Measurements from ENCODE around the gene TYK2.

Gene TYK2

GRCh38 chr19:10343495-10343894, 36.9 kb downstream of the TYK2 start:
- CTCF ChIA-PET: interaction anchor here (0.6 to 1.2 kb wide), 4 partner anchors 26 to 521 kb away, joined by 3 to 6 read pairs (median 4); no protein-coding TSS in a partner anchor
- no peak for TF ChIP-seq ELK4 (IDR thresholded peaks at IDR 0.05; ENCODE audit: borderline replicate concordance, low read depth, low read length)
- TF ChIP-seq ZNF596 (tag by site-specific recombination; IDR thresholded peaks at IDR 0.05): no peak
- TF ChIP-seq WT1 (tag by site-specific recombination; IDR thresholded peaks at IDR 0.05): no peak
- TF ChIP-seq ZSCAN23 (tag by site-specific recombination; IDR thresholded peaks at IDR 0.05): no peak
- TF ChIP-seq ZNF169 (tag by site-specific recombination; IDR thresholded peaks at IDR 0.05): no peak
- TF ChIP-seq ZNF132 (tag by site-specific recombination; IDR thresholded peaks at IDR 0.05; ENCODE audit: borderline replicate concordance): no peak
- TF ChIP-seq MEIS1 (CRISPR knock-in tag; IDR thresholded peaks at IDR 0.05; ENCODE audit: borderline replicate concordance): no peak
- TF ChIP-seq ZNF48 (tag by site-specific recombination; IDR thresholded peaks at IDR 0.05): no peak
- TF ChIP-seq ZFHX2 (tag by site-specific recombination; conservative IDR thresholded peaks at IDR 0.05): no peak
- no peak for TF ChIP-seq ZNF704 (tag by site-specific recombination; IDR thresholded peaks at IDR 0.05)
- TF ChIP-seq ZBTB48 (tag by site-specific recombination; IDR thresholded peaks at IDR 0.05): no peak
- TF ChIP-seq ZNF548 (tag by site-specific recombination; IDR thresholded peaks at IDR 0.05): no peak
- TF ChIP-seq KLF1 (tag by site-specific recombination; IDR thresholded peaks at IDR 0.05): no peak
- no peak for TF ChIP-seq KLF17 (tag by site-specific recombination; IDR thresholded peaks at IDR 0.05)
- Histone ChIP-seq H3K4me3 (ENCODE audit: low read depth, low read length) (no peak overlapping the region), H3K4me1 (ENCODE audit: control insufficient read depth, insufficient read depth, low read length) (no peaks in the 10 kb centered on the region), H3K36me3 (ENCODE audit: control insufficient read depth in 2 of 2, insufficient read depth in 1 of 2, low read length in 2 of 2) (no peaks in the 10 kb centered on the region), H3K27ac (ENCODE audit: extremely low read depth, low read depth, low read length) (no peak overlapping the region), H3K9me3 (ENCODE audit: control insufficient read depth, insufficient read depth, low read depth, low read length) (no peaks in the 10 kb centered on the region)
- POLR2A ChIA-PET: interaction anchor here (0.7 to 4.4 kb wide), 2 partner anchors 9 to 116 kb away, joined by 3 to 26 read pairs; partner anchors contain the start of gene RAVER1

GRCh38 chr19:10339977-10340376, 40.4 kb downstream of the TYK2 start:
- ChIA-PET POLR2A (interaction anchor here (0.7 kb wide), 1 partner anchor 165 kb away, joined by 3 read pairs; no protein-coding TSS in a partner anchor), CTCF (no interaction called here)
- TF ChIP-seq ZXDB (tag by site-specific recombination; IDR thresholded peaks at IDR 0.05): no peak
- TF ChIP-seq ZNF121 (tag by site-specific recombination; IDR thresholded peaks at IDR 0.05): peak; percentile 89
- no peak for TF ChIP-seq ZBTB17 (tag by site-specific recombination; IDR thresholded peaks at IDR 0.05)
- TF ChIP-seq ZBTB21 (tag by site-specific recombination; IDR thresholded peaks at IDR 0.05): no peak
- H3K36me3 ChIP-seq (ENCODE audit: control insufficient read depth in 2 of 2, insufficient read depth in 1 of 2, low read length in 2 of 2): no peaks in the 10 kb centered on the region
- no peak overlapping the region for H3K4me3 ChIP-seq (ENCODE audit: low read depth, low read length)
- no peak overlapping the region for H3K27ac ChIP-seq (ENCODE audit: extremely low read depth, low read depth, low read length)
- no peaks in the 10 kb centered on the region for H3K4me1 ChIP-seq (ENCODE audit: control insufficient read depth, insufficient read depth, low read length)
- no peaks in the 10 kb centered on the region for H3K9me3 ChIP-seq (ENCODE audit: control insufficient read depth, insufficient read depth, low read depth, low read length)

- no peak within 1 kb of the TSS for H3K27ac ChIP-seq (ENCODE audit: extremely low read depth, low read depth, low read length)
- no peak within 1 kb of the TSS for H3K4me3 ChIP-seq (ENCODE audit: low read depth, low read length)
- no peaks in the 10 kb centered on the region for H3K36me3 ChIP-seq (ENCODE audit: control insufficient read depth in 2 of 2, insufficient read depth in 1 of 2, low read length in 2 of 2)
- no peaks in the 10 kb centered on the region for H3K9me3 ChIP-seq (ENCODE audit: control insufficient read depth, insufficient read depth, low read depth, low read length)
- no peaks in the 10 kb centered on the region for H3K4me1 ChIP-seq (ENCODE audit: control insufficient read depth, insufficient read depth, low read length)
- ChIA-PET CTCF (no interaction called here), POLR2A (no interaction called here)
- TF ChIP-seq ZBTB11 (tag by site-specific recombination; conservative IDR thresholded peaks at IDR 0.05; ENCODE audit: low read depth) (no peak), ZNF596 (tag by site-specific recombination; IDR thresholded peaks at IDR 0.05) (no peak), ZNF701 (tag by site-specific recombination; IDR thresholded peaks at IDR 0.05) (no peak), ZIC2 (tag by site-specific recombination; IDR thresholded peaks at IDR 0.05) (no peak), ZNF146 (tag by site-specific recombination; IDR thresholded peaks at IDR 0.05) (no peak), TSHZ1 (tag by site-specific recombination; IDR thresholded peaks at IDR 0.05; ENCODE audit: borderline replicate concordance) (no peak)
Observed at GRCh38 chr19:10339380-10339960, 40.9 kb downstream of the TYK2 start, which contains the start of gene ICAM3. TSS of gene ICAM3 (minus strand) at chr19:10339624. CDS start at chr19:10339614, 10 bp downstream.

Data from HEK293 (cell line).